Left lung (tissue), 10 donors: ENCODE measurements around the gene RIMS1. TPM values are rescaled to one million over a fixed set of nuclear protein-coding genes. Genes with fewer than 3 reads are reported as not detected.

Experiments
- ATAC-seq: fragments of 200-7000 bp; cut with Tn5 transposase; one replicate; pipeline ENCODE4 v1.9.1; 2020; ENCODE audit warnings: moderate library complexity
- DNase-seq, 4 donors: peaks; one replicate each; pipeline ENCODE4 v3.0.0-alpha.2; 2013 to 2020
- H3K27ac ChIP-seq, 2 donors: fragments of 200-600 bp; sonication (generic) in 1 of 2; one replicate each; pipeline versions ENCODE4 v1.5.0 to v1.8.0; 2020 to 2021
- H3K27me3 ChIP-seq, 2 donors: fragments of 200-600 bp; sonication (generic) in 1 of 2; one replicate each; pipeline versions ENCODE4 v1.5.0 to v1.8.0; 2020 to 2021
- H3K36me3 ChIP-seq, 2 donors: fragments of 200-600 bp; sonication (generic) in 1 of 2; one replicate each; pipeline versions ENCODE4 v1.5.0 to v1.8.0; 2020 to 2021
- H3K4me1 ChIP-seq, 2 donors: fragments of 200-600 bp; one replicate each; pipeline ENCODE4 v1.8.0; 2021
- H3K4me3 ChIP-seq, 2 donors: fragments of 200-600 bp; sonication (generic) in 1 of 2; one replicate each; pipeline versions ENCODE4 v1.5.0 to v1.8.0; 2020 to 2021; ENCODE audit warnings: mild to moderate bottlenecking in 1 of 2
- H3K9me3 ChIP-seq, 2 donors: fragments of 200-600 bp; sonication (generic) in 1 of 2; one replicate each; pipeline versions ENCODE4 v1.5.0 to v1.8.0; 2020 to 2021
- intact Hi-C, 2 donors: fragments of 100-400 bp; cut with DNase I; formaldehyde crosslinking; loops; one replicate each; pipeline versions ENCODE4 v1.11.2 to v1.14.2; 2022
- polyA plus RNA-seq, 6 donors: library from polyadenylated mRNA; unstranded; fragments of 120-200 nt; gene quantifications; one replicate each; pipeline ENCODE4 v1.2.1, GENCODE V29; 2013; ENCODE audit not compliant: insufficient read length in 6 of 6
- total RNA-seq, 2 donors: library from RNA; stranded (reverse); fragmentation: NEBNext Ultra II Directional; extraction: Animal tissue kit (Norgen Biotek cat#: 25700); gene quantifications; one replicate each; pipeline ENCODE4 v1.2.1, GENCODE V29; 2021
- TF ChIP-seq, protein P1 (sequence below), 2 donors: fragments of 200-600 bp; sonication (generic) in 1 of 2; IDR thresholded peaks; one replicate each; pipeline versions ENCODE4 v1.5.0 to v1.8.0; 2021; ENCODE audit warnings: antibody characterized with exemption in 2 of 2
- donor health status: DM: no; HTN: yes; CAD: no.
- donor health status: DM: no; HTN: no; CAD: no.

RIMS1 gene
- total and polyA plus RNA-seq, 8 donors, result 0.50 to 2.0 (median 0.77) TPM

DNA sequence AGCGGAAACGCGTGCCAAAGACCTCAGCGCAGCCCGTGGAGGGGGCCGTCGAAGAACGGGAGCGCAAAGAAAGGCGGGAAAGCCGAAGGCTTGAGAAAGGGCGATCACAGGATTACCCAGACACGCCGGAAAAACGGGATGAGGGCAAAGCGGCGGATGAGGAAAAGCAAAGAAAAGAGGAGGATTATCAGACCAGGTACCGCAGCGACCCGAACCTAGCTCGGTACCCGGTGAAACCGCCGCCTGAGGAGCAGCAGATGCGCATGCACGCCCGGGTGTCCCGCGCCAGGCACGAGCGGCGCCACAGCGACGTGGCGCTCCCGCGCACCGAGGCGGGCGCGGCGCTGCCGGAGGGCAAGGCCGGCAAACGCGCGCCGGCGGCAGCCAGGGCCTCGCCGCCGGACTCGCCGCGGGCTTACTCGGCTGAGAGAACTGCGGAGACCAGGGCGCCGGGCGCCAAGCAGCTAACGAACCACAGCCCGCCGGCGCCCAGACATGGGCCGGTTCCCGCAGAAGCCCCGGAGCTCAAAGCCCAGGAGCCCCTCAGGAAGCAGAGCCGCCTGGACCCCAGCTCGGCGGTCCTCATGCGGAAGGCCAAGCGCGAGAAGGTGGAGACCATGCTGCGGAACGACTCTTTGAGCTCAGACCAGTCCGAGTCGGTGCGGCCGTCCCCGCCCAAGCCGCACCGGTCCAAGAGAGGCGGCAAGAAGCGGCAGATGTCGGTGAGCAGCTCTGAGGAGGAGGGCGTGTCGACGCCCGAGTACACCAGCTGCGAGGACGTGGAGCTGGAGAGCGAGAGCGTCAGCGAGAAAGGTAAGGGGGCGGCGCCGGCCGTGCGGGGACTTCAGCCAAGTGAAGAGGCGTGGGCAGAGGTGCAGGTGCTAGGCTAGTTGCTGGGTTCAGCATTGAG is 296.2 kb downstream of the RIMS1 start:
- intact Hi-C loops, result no loop called here

DNA sequence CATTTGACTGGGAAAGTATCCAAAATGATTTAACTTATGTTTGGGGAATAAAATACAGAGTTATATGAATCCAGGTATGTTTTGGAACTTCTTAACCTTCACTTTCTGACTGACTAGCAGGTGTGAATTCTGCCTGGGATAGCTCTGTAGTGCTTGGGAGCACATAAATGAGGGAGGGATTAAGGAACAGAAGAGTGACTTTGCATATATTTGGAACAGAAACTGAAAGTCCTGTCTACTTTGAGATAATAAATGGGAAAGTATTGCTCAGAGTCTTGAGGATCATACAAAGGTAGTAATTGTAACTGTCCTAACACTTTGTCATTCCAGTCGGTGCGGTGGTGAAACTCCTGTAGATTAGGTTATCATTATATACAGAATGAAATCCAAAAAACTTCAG is 317.6 kb downstream of the RIMS1 start:
- H3K27me3 ChIP-seq, result no peaks in the 10 kb centered on the region
- intact Hi-C loops, result no loop called here
- DNase-seq, result no peak
- H3K27ac ChIP-seq, result no peak overlapping the region
- no peaks in the 10 kb centered on the region for H3K9me3 ChIP-seq
- H3K4me1 ChIP-seq, result no peaks in the 10 kb centered on the region
- H3K4me3 ChIP-seq, result no peak overlapping the region
- no peaks in the 10 kb centered on the region for H3K36me3 ChIP-seq
- TF ChIP-seq, protein P1, sequence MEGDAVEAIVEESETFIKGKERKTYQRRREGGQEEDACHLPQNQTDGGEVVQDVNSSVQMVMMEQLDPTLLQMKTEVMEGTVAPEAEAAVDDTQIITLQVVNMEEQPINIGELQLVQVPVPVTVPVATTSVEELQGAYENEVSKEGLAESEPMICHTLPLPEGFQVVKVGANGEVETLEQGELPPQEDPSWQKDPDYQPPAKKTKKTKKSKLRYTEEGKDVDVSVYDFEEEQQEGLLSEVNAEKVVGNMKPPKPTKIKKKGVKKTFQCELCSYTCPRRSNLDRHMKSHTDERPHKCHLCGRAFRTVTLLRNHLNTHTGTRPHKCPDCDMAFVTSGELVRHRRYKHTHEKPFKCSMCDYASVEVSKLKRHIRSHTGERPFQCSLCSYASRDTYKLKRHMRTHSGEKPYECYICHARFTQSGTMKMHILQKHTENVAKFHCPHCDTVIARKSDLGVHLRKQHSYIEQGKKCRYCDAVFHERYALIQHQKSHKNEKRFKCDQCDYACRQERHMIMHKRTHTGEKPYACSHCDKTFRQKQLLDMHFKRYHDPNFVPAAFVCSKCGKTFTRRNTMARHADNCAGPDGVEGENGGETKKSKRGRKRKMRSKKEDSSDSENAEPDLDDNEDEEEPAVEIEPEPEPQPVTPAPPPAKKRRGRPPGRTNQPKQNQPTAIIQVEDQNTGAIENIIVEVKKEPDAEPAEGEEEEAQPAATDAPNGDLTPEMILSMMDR (IDR thresholded peaks at IDR 0.05), result no peak
- no peak for ATAC-seq

More for the DNA sequence above, 296.2 kb downstream of the RIMS1 start:
- Histone ChIP-seq H3K36me3 (no peaks in the 10 kb centered on the region), H3K27ac (no peak overlapping the region), H3K4me1 (no peaks in the 10 kb centered on the region), H3K9me3 (no peaks in the 10 kb centered on the region), H3K4me3 (peak overlapping the region; percentile 33 to 38), H3K27me3 (peaks cover 19 to 37% of the 10 kb centered on the region in 2 donors)
- ATAC-seq (peak; percentile 98), DNase-seq (peak; percentile 23 to 88 (median 64))
- TF ChIP-seq, protein P1 (IDR thresholded peaks at IDR 0.05), result no peak

DNA sequence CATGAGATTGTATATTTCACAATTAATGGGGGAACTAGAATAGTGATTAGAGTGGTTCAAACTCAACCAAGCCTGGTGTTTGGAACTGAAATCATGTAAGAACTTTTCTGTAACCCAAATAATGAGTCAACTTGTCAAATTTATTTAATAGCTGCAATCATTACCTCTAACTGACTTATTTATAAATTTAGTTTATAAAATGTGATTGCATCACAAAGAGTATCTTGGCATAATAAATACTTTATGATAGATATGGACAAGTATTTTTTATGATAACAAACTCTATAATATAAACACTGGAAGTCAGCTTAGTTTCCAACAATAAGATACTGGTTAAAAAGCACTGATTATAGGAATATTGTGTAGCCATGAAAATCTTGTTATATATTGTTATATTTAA is 319.1 kb downstream of the RIMS1 start:
- Histone ChIP-seq H3K9me3 (no peaks in the 10 kb centered on the region), H3K27ac (no peak overlapping the region), H3K4me3 (no peak overlapping the region), H3K36me3 (no peaks in the 10 kb centered on the region), H3K4me1 (no peaks in the 10 kb centered on the region), H3K27me3 (no peaks in the 10 kb centered on the region)
- TF ChIP-seq, protein P1 (IDR thresholded peaks at IDR 0.05), result no peak
- intact Hi-C loops, result no loop called here
- no peak for ATAC-seq
- no peak for DNase-seq

DNA sequence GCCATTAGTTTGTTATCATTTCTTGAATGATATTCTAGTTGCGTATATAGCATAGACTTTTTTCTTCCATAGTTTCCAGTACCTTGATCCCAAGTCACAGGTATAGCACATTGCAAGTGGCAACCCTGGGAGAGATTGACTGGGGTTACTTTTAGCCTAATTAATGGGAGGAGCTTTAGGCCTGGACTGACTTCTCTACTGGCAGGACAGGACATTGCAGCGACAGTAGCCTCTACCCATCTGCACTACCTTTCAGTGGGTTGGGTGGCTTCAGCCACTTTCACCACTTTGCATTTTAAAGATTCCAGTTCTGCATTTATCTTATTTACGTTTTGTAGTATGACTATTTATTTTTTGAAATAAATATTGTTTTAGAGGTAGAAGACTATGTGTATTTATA is 320.3 kb downstream of the RIMS1 start:
- Histone ChIP-seq H3K27ac (no peak overlapping the region), H3K4me1 (no peaks in the 10 kb centered on the region), H3K36me3 (no peaks in the 10 kb centered on the region), H3K27me3 (no peaks in the 10 kb centered on the region), H3K4me3 (no peak overlapping the region), H3K9me3 (no peaks in the 10 kb centered on the region)
- intact Hi-C loops, result no loop called here
- TF ChIP-seq, protein P1 (IDR thresholded peaks at IDR 0.05), result no peak
- no peak for DNase-seq
- no peak for ATAC-seq

DNA sequence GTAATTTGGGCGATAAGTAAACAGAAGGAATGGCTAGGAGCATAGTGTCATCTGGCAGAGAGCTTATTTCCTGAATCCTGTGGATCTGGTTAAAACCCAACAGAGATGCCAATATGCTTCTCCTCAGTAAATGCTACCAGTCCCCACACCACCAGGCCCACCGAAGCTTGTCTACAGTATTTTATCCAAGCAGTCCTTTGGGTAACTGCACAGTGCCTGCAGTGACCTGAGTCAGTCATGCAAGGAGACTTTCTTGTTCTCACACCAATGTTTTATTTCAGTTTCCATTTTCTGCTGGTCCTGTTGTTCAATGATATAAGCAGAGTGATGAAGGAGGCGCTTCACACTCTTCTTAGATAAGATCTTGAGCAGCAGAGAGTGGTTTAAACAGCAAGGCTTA is 326.3 kb downstream of the RIMS1 start:
- no peak overlapping the region for H3K27ac ChIP-seq
- TF ChIP-seq, protein P1 (IDR thresholded peaks at IDR 0.05), result no peak
- no peaks in the 10 kb centered on the region for H3K27me3 ChIP-seq
- no peak for DNase-seq
- ATAC-seq, result no peak
- intact Hi-C loops, result no loop called here
- H3K4me3 ChIP-seq, result no peak overlapping the region
- no peaks in the 10 kb centered on the region for H3K4me1 ChIP-seq
- H3K36me3 ChIP-seq, result no peaks in the 10 kb centered on the region
- H3K9me3 ChIP-seq, result no peaks in the 10 kb centered on the region
